ENCODE data around the gene DAPL1. TPM values are rescaled to one million over a fixed set of nuclear protein-coding genes. Genes with fewer than 3 reads are reported as not detected.
"Not testable (repeated sequence)": the region's sequence is repeated elsewhere in the genome, so short reads cannot be mapped to it uniquely, and the experiment has no call there.

The DAPL1 gene
- total RNA-seq, 1 donor from 2014 or later = not detected

- FAIRE-seq = no peak
- DNase-seq (ENCODE audit: low spot score in 2 of 2) = no peak
Observed at GRCh38 chr2:158815166-158815565, 20.0 kb downstream of the DAPL1 start.

GRCh38 chr2:158815658-158816057 is 20.5 kb downstream of the DAPL1 start:
- no peak for DNase-seq (ENCODE audit: low spot score in 2 of 2)
- FAIRE-seq = no peak

- no peak for FAIRE-seq
- no peak for DNase-seq (ENCODE audit: low spot score in 2 of 2)
Observed at GRCh38 chr2:158817588-158817987, 22.5 kb downstream of the DAPL1 start.

GRCh38 chr2:158818511-158818910 is 23.4 kb downstream of the DAPL1 start:
- no peak for FAIRE-seq

GRCh38 chr2:158822193-158822592 is 27.1 kb downstream of the DAPL1 start:
- no peak for DNase-seq (ENCODE audit: low spot score in 2 of 2)
- FAIRE-seq = no peak

More at GRCh38 chr2:158818511-158818910, 23.4 kb downstream of the DAPL1 start:
- DNase-seq (ENCODE audit: low spot score in 2 of 2) = no peak

GRCh38 chr2:158823486-158824237 is 28.5 kb downstream of the DAPL1 start:
- DNase-seq (ENCODE audit: low spot score in 2 of 2) = no peak
- no peak for FAIRE-seq

GRCh38 chr2:158825021-158825420 is 29.9 kb downstream of the DAPL1 start:
- FAIRE-seq (no peak), DNase-seq (ENCODE audit: low spot score in 2 of 2) (no peak)

- FAIRE-seq = no peak
- no peak for DNase-seq (ENCODE audit: low spot score in 2 of 2)
Observed at GRCh38 chr2:158826965-158827364, 31.8 kb downstream of the DAPL1 start.

- FAIRE-seq (no peak), DNase-seq (ENCODE audit: low spot score in 2 of 2) (no peak)
Observed at GRCh38 chr2:158828378-158829164, 33.5 kb downstream of the DAPL1 start.

GRCh38 chr2:158829167-158829566 is 34.0 kb downstream of the DAPL1 start:
- DNase-seq (ENCODE audit: low spot score in 2 of 2) = no peak
- FAIRE-seq = no peak

- DNase-seq (ENCODE audit: low spot score in 2 of 2) = no peak
- FAIRE-seq = no peak
Observed at GRCh38 chr2:158830201-158830600, 35.1 kb downstream of the DAPL1 start.

GRCh38 chr2:158835431-158835830 is 40.3 kb downstream of the DAPL1 start:
- FAIRE-seq = no peak
- DNase-seq (ENCODE audit: low spot score in 2 of 2) = no peak

GRCh38 chr2:158837645-158838044 is 42.5 kb downstream of the DAPL1 start:
- FAIRE-seq (no peak), DNase-seq (ENCODE audit: low spot score in 2 of 2) (no peak)

GRCh38 chr2:158841850-158842249 is 46.7 kb downstream of the DAPL1 start:
- FAIRE-seq (no peak), DNase-seq (ENCODE audit: low spot score in 2 of 2) (no peak)

- no peak for FAIRE-seq
- no peak for DNase-seq (ENCODE audit: low spot score in 2 of 2)
Observed at GRCh38 chr2:158845444-158845843, 50.3 kb downstream of the DAPL1 start.

- no peak for DNase-seq (ENCODE audit: low spot score in 2 of 2)
- FAIRE-seq = no peak
Observed at GRCh38 chr2:158845859-158846258, 50.7 kb downstream of the DAPL1 start.

GRCh38 chr2:158847526-158847925 is 52.4 kb downstream of the DAPL1 start:
- not testable (repeated sequence) for DNase-seq (ENCODE audit: low spot score in 2 of 2); FAIRE-seq

- not testable (repeated sequence) for DNase-seq (ENCODE audit: low spot score in 2 of 2); FAIRE-seq
Observed at GRCh38 chr2:158848031-158848970, 53.2 kb downstream of the DAPL1 start.

- not testable (repeated sequence) for FAIRE-seq; DNase-seq (ENCODE audit: low spot score in 2 of 2)
Observed at GRCh38 chr2:158860179-158860578, 65.1 kb downstream of the DAPL1 start.

- FAIRE-seq; DNase-seq (ENCODE audit: low spot score in 2 of 2): not testable (repeated sequence)
Observed at GRCh38 chr2:158861626-158862025, 66.5 kb downstream of the DAPL1 start.
